GM18870 (cell line): ENCODE data around the gene TARS3.
"Not testable (repeated sequence)": the region's sequence is repeated elsewhere in the genome, so short reads cannot be mapped to it uniquely, and the experiment has no call there.

Experiments
- ATAC-seq: cut with Tn5 transposase; IDR thresholded peaks from one replicate; pipeline ENCODE4 v1.9.1; 2021; ENCODE audit warnings: moderate library complexity; ENCODE audit not compliant: unreplicated experiment

TARS3 gene

GRCh38 chr15:101657171-101657570 is 67.1 kb downstream of the TARS3 start:
- ATAC-seq: no peak

DNA sequence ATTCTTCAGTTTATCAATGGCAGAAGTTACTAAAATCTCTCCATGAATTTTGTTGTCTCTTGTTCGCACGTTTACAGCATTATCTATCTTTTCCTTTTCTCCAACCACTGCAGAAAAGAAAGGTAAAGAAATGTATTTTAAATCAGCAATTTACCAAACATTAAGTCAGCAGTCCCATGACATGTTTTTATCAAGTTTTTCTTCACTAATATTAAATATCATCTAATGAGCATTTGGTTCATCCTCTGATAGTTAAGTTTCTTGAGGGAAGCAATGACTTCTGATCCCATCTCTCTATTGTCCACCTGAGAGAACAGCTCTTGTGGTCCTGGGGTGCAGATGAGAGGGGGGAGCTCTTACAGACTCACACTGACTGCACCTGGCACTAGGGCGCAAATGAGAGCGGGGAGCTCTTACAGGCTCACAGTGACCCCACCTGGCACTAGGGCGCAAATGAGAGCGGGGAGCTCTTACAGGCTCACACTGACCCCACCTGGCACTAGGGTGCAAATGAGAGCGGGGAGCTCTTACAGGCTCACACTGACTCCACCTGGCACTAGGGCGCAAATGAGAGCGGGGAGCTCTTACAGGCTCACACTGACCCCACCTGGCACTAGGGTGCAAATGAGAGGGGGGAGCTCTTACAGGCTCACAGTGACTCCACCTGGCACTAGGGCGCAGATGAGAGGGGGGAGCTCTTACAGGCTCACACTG is 69.5 kb downstream of the TARS3 start:
- not testable (repeated sequence) for ATAC-seq

GRCh38 chr15:101654171-101654570 is 70.1 kb downstream of the TARS3 start:
- no peak for ATAC-seq

DNA sequence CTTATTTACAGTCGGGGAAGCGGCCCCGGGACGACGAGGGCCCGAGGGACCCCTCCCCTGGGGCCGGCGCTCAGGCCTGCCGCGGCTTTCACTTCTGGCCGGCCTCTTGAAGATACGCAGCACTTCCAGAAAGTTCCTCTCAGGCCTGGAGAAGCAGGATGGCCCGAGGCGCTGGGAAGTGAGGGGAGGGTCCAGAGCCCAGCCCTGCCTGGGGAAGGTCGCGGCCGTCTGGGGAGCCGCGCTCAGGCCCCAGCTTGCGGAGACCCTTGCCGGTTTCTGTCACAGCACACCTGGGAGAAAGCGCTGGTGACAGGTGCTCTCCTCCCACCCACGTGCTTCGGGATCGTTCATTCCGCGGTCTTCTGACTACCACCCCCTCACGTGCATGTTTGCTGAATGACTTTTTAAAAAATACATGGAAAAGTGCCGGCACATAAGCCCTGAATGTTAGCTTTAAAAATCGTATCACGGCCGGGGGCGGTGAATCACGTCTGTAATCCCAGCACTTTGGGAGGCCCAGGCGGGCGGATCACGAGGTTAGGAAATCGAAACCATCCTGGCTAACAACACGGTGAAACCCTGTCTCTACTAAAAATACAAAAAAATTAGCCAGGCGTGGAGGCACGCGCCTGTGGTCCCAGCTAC is 71.4 kb downstream of the TARS3 start:
- ATAC-seq: no peak

DNA sequence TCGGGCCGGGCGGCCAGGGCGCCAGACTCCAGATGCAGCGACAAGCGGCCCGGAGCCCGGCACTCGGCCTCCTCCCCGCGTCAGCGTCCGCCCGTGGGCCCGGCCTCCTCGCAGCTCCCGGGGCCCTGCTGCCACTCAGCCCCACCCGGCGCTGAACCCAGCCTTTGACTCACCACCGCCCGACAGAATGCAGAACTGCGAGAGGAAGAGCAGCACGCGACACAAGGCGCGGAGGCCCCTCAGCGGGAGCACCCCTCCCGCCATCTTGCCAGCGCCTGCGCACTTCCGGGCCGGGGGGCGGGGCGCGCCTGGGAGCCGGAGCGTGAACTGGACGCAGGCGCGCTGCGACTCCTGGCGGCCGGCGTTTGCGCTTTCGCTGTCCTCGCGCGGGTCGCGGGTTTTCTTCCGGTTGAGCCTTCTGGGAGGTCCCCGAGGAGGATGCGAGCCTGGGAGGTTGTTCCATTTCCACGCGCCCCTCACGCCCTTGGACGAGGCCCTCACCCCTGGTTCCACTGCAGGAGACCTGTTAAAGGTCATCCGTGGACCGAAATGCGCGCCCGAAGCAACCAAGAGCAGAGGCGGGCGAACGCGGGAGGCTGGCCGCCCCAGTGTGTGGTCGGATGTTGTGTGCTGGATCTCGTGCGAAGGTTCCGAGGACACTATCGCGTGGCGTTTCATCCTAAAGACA is 72.0 kb downstream of the TARS3 start, which contains the start of gene TM2D3:
Gene TM2D3 (minus strand): TSS at position 284 of the 688 bp plus-strand sequence. CDS start 20 bp downstream, at position 264.
- ATAC-seq: peak; percentile 83

- peak; percentile 37 for ATAC-seq
Observed at GRCh38 chr15:101651554-101652097, 72.6 kb downstream of the TARS3 start.

GRCh38 chr15:101650145-101650544 is 74.1 kb downstream of the TARS3 start:
- ATAC-seq: no peak

DNA sequence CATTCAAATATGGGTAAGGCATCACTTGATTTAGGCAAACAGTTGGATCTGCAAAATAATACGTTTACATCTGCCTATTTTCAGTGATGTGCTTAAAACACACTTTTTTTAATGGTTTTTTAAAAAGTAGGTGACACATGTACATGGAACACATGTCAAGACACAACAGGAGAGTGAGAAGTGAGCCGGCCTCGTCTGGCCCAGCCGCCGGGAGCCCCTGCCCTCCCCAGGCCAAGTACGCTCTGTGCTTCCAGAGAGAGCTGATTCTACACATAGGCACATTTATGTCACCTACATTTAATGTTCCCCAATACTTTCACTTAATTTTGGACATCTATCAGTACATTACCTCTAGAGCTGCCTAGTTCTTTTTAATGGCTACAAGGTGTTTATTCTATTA is 75.9 kb downstream of the TARS3 start:
- no peak for ATAC-seq

- ATAC-seq: no peak
Observed at GRCh38 chr15:101647251-101647650, 77.0 kb downstream of the TARS3 start.

DNA sequence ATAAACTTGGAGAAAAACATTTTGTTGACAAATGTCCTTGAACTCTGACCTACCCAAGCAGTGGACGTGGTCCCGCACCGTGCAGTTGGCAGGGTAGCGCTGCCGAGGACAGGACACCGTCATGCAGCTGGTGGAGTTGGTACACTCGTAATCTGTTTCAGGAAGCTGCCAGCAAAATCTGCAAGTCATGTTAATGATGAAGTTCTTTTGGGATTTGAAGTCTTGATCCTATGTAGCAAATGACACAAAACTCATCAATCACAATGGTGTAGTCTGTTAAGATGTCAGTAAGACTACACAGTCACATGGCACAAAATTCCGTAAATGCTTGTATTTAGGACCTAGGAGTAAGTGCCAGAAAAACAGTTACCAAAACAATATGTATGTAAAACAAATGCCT is 77.6 kb downstream of the TARS3 start:
- ATAC-seq: no peak

DNA sequence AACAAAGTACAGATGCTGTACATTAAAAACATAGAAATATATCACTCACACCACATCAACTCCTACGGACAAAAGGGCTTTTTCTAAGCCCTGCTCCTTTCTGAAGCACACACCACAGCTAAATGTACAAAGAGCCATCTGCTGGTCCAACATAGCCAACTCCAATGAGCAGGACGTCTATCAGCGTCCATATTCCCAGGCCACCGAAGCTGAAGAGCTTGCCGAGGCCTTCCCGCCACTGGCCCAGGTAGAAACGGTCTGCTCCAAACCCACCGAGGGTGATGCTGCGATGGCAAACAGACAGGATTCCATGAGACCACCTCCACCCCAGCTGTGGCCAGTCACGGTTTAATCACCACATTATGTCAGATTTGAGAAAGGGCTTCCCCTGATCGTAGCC is 81.9 kb downstream of the TARS3 start:
- no peak for ATAC-seq

DNA sequence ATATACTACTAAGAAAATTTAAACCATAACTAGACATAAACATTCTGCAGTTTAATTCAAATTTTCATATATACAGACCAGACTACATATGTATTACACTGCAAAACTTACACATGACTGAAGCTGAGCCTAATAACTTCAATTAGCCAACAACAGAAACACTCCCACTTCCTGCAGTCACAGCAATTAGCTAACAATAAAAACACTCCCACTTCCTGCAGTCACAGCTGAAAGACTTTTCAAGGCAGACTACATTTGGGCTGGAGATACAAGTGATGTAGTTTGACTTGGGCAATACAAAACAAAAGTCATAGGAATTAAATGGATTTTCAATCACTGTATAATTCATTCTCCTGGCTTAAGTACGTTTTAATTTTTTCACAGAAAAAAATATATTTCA is 82.4 kb downstream of the TARS3 start:
- no peak for ATAC-seq

DNA sequence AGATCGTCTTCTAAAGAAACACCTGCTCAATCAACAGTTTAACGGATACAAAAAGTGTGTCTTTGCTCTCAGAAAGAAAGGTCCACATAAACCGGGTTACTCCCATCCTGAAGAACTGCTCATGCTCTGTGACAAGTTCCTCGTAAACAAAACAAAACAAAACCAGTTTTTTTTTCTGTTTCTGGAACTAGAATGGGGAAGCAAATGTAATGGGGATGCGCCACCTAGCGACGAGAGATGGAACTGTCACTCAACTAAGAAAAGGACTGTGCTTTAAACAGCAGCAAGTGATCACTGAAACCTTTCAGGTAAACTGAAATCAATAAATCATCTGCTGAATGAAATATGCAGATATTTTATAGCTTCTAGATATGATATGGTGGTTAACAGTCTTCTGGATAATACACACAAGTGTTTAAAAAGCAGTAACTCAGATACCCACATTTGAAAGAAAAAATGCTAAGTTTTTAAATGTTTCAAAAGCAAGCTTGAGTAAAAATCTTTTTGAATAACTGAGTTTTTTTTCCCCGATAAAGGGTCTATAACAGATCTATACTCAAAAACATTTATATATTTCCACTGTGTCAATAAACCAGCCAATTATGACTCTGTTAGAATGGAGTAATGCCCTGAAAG is 83.0 kb downstream of the TARS3 start:
- ATAC-seq: peak; percentile 56

- no peak for ATAC-seq
Observed at GRCh38 chr15:101639667-101640066, 84.6 kb downstream of the TARS3 start.

DNA sequence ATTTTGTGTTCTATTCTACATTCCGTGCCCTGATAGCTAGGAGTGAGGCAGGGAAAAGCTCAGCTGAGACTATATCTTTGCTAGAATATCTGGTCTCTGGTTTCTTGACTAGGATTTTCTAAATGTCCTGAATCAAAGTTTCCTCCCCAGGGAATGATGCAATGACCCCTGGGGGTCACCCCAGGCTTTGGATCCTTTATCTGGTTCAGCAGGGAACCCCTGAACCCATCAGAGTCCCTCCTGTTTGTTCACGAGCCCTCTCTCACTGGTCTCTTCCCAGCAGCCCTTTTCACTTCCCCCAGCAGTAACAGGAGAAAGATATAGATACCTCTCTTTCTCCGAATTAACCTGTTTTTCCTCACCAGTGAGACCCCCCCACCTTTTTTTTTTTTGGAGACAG is 86.4 kb downstream of the TARS3 start:
- no peak for ATAC-seq

- ATAC-seq: no peak
Observed at GRCh38 chr15:101637516-101637915, 86.8 kb downstream of the TARS3 start.

DNA sequence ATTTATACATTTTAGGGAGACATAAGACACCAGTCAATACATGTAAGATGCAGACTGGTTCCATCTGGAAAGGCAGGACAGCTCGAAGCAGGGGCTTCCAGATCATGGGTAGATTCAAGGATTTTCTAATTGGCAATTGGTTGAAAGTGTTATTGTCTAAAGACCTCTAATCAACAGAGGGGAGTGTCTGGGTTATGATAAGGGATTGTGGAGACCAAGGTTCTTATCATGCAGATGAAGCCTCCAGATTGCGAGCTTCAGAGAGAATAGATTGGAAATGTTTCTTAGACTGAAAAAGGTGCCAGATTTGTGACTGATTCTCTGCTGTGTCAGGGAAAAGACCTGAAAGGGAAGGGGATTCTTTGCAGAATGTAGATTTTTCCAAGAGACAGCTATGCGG is 87.2 kb downstream of the TARS3 start:
- no peak for ATAC-seq

DNA sequence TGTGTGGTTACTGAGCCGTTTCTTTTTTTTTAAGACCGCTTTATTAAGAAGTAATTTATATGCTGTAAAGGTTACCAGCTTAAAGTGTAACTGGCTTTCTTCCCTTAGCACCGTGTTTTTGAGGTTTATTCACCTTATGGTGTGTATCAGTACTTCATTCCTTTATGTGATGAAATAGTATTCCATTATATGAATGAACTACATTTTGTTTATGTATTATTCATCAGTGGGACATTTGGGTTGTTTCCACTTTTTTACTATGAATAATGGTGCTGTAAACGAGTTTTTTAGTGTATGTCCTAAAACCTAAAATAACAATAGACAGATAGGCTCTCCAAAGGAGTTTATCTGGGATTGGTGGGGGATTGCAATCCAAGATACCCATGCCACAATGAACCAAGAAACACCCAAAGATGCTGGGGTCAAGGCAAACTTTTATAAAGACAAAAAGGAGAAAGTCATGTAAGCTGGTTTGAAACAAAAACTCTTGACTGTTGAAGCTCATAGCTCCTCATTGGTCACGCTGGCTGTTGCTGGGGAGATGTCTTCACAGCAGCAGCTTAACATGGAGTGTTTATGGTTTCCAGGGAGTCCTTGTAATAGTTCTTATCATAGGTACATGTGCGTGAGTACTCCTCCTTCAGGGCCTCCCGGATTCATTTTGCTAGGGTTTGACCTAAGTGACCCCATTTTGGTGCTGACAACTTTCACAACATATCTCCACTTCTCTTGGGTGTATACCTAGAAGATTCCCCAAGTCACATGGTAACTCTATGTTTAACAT is 88.1 kb downstream of the TARS3 start:
- ATAC-seq: no peak

GRCh38 chr15:101633356-101633755 is 90.9 kb downstream of the TARS3 start:
- no peak for ATAC-seq

GRCh38 chr15:101626729-101627128 is 97.5 kb downstream of the TARS3 start:
- not testable (repeated sequence) for ATAC-seq
